NCI-H1436 treated with DMSO at 0.1 percent for 48 hours (cell line): ENCODE measurements around the gene ADGRL3.
A peak's percentile ranks its signal among the peaks of the same experiment; 100 is the strongest.

Source experiments
- DNase-seq: peaks from one replicate; lab custom pipeline; 2025; lab: John Stamatoyannopoulos, UW

Gene ADGRL3

DNA sequence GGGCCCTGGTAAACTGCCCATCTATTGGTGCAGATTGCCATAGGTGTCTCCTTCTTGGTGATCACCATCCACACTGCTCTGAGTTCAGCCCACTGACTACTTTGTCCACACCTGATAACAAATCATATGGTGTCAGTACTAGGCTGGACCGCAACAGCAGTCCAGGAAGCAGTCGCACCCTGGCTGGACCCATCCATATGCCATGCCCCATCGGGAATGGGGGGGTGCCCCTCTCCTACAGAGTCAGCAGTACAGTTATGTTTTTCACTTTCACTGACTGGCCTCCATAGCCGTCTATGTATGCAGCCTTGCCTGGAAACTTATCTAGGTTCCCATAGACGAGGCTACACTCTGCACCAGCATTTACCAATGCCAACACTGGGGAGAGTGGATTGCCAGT is 226.1 kb downstream of the ADGRL3 start:
- no peak for DNase-seq

DNA sequence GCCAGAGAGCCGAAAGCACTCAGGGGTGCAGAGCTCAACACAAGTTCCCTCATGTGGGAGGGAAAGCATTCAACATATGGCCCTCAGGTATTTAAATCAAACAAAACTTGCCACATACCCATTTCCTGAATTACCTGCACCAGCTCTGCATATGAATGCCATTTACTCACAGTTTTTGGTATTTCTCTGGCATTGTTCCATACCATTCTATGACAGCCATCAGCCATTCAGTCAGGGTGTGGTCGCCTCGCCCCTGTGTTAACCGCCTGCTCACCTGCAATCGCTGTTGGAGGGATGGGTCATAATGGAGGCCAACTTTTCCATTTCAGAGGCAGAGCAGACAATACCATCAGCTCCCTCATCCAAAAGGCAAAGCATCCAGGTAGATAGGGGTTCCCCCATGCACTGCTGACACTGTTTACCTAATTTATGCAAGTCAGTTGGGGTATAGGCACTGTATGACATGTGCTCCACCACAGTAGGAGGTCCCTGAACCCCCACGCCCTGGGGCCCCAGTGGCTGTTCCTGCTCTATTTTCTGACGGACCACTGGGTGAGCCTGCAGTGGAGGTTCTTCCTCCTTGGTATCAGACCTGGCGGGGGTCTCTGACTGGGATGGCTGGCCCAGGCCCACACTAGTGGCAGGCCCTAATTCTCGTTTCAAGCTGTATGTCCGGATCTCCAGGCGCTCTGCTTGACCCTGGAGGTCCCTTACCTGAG is 227.1 kb downstream of the ADGRL3 start:
- DNase-seq, result no peak

DNA sequence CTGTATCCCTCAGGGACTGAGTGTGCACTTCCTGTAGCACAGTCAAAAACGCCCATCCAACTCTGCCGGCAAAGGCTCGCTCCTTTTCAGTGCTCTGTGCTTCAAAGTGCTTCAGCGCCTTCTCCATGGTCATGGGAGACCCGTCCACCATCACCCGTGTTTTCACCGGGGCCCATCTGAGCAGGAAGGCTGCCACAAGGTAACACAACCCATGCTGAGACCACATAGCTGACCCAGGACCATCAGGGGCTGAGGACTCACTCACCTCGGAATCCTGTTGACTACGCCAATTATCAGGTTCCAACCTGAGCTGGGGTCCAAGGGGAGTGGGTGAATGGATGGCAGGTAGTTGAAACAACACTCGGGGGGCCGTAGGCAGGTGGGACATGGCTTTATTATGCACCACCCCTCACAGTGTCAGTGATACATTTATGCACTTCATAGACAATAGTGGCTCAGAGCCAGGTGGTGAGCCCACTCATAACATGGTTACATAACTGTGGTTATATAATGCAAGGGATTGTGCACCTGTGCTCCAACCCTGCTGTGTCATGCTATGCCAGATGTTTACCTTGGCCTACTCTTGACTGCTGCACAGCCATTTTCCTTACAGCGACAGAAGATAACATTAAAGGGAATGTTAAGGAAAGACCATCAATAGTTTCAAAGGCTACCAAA is 227.8 kb downstream of the ADGRL3 start:
- DNase-seq, result no peak

DNA sequence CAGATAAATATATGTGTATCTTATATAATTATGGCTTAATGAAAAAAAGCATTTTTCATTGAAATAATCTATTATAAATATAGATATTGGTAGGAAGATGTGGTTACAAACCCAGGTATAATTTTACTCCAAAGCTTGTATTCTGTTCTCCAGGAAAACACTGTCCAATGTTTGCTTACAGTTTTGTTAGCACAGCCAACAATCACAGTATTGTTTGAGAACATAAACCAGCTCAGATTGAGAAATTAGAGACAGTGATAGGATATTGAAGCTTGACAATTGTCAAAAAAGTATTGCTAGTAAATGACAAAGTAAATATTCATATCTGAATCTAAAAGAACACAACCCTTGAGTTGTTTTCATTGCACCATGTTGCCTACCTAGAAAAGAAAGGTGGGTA is 228.8 kb downstream of the ADGRL3 start:
- DNase-seq, result no peak

DNA sequence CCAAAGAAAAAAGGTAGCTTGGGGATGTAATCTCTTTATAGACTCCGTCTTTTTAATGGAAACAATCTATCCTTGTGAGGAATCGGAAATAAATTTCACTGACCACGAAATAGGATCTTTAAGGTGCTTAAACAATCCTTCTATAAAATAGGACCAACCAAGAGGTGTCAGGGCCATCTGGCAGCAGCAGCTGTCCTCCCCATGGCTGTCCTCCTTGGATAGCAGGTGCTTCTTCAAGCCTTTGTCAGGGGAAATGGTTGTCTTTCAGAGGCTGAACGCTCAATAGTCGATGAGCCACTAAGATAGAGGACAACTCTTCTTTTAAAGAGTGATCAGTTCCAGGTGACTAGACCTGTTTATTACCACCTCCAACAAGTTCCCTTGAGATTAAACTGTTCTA is 231.0 kb downstream of the ADGRL3 start:
- no peak for DNase-seq

DNA sequence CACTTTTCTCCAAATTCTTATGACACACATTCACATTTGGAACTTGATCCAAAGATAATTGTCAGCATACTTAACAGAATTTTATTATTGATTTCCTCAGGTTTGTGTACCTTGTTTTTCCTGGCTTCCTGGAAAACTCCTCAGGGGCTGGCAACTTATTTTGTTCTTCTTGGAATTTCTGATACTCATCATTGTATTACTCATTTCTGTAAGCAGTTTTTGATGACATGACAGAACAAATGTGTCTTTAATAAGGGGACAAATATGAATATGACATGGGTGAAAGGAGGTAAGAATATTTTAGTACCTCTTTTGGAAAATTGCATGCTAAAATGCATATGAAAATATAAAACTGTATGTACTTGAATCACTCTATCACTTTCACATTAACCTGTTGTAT is 237.8 kb downstream of the ADGRL3 start:
- no peak for DNase-seq

DNA sequence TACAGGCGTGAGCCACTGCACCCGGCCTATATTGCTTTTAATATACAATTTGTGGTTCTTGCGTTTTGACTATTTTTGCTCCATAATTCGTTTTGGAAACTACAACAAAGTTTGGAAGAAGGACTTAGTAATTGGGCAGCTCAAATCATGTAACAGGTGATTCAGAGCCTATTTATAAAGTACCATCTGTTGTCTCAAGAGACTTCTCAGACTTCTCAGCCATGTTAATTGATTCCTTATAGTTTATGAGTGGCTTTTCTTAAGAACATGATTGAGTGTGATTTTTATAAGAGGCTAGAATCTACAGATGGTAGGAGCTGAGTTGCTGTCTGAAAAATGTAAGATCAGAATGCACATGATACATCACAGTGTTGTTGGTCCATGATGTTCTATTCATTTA is 240.2 kb downstream of the ADGRL3 start:
- no peak for DNase-seq

DNA sequence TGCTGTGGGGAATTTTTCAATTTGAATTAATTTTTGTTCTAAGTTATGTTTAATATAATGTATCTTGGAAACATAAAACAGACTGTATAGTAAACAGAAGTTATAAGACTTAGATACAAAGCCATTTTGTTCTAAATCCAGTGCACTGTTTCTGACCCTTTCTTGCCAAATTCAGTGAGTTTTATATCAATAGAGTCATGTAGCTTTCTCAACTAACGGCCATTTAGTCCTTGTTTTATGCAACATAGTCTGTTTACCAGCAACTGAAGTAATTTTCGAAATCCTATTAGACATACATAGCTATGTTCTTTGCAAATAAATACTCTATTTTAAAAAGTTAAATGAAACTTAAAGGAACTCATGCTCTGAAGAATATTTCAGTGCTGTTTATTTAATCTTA is 242.8 kb downstream of the ADGRL3 start:
- DNase-seq, result no peak

DNA sequence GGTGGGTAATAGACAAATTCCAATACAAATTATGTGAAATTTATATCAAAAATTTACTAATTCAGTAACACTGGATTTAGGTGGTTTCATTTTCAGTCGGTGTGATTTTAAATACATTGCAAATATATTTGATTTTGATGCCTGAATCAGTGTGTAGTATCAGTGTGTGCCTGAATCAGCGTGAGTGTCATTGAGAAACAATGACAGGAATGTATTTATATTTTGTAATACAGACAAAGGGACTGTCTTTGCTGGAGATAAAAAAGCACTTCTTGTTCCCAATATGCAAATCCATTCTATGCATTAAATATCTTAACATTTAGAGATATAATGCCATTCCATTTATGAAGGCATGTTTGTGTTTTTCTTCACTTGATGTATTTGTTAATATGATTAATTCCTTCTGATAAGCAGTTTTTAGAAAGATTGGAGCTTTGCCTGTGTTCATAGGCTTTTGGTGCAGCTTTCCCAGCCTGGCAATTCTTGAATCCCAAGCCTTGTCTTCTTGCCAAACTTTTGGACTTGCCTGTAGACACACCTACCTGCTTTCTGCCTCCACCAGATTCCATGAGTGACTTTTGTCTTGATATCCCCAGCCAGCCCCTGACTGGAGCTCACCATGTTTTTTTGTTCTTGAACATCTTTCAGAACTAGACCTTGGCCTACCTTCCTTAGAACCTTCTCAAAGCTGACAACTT is 243.8 kb downstream of the ADGRL3 start:
- no peak for DNase-seq

DNA sequence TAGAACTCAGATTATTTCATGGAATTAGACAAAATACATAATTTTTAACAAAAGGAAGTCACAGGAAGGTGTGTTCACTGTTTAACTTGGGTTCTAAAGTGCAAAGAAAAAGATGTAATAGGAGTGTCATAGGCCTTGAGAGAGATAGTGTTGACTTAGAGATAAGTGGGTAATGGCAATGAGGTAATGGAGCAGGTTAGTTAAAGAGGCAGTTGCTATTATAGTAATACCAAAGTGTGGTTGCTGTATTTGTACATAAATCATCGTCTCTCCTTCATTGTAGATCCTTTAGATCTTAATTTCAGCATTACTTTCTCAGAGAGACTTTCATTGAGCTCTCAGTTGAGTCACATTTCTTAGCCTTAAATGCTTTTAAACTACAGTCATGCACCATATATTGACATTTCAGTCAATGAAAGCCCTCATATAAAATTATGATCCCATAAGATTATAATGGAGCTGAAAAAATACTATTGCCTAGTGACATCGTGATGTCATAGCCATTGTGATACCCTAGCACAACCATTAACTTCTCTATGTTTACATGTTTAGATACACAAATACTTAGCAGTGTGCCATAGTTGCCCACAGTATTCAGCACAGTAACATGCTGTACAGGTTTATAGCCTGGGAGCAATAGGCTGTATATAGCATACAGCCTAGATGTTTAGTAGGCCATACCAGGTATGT is 245.4 kb downstream of the ADGRL3 start:
- peak; percentile 88 for DNase-seq

DNA sequence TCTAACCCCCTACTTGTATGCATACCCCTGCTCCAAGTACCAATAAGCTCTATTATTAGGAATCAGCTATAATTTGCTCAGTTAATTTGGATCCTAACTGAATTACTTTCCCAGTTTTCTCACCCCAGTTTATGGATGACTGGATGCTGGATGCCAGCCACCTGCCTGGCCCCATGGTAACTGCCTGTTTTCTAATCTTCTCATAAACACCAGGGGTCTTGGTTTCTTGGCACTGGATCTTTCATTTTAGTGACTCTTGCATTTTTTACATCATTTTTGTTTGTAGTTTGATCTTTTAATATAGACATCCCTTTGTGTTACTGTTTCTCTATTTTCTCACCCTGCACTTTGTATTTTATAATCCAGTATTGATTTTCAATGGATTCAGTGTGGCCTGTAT is 246.8 kb downstream of the ADGRL3 start:
- no peak for DNase-seq

DNA sequence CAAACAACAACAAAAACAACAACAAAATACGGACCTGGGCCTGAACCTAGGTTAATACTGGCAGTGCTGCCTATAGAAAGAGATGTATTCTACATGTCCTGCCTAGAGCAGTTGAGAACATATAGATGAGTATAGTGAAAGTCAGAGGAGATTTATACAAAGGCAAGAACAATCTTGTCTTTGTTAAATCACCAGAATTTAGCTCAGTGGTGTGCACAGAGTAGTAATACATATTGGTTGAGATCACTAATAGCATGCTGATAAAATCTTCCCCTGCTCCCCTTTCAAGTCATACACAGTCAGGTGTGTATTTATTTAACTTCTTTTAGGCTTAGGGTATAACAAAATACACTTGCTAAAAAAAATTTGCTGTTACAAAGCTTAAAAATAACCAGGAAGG is 247.8 kb downstream of the ADGRL3 start:
- DNase-seq, result no peak

DNA sequence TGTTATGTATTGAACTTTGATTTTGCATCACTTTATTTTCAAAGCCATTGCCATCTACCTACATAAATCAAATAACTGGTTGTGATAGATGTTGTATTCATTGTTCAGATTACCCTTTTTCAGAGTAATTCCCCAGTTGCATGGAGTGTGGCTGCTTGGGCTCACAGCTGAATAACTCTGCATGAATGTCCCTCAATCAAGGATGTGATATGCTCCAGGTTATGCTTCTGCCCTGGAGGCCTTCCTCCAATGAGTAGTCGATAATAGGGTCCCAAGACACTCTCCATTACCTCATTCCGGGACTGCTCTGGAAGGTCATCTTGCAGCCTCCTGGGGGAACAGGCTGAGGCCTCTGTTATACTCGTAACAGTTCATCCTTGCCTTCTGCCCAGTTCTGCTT is 251.8 kb downstream of the ADGRL3 start:
- no peak for DNase-seq

DNA sequence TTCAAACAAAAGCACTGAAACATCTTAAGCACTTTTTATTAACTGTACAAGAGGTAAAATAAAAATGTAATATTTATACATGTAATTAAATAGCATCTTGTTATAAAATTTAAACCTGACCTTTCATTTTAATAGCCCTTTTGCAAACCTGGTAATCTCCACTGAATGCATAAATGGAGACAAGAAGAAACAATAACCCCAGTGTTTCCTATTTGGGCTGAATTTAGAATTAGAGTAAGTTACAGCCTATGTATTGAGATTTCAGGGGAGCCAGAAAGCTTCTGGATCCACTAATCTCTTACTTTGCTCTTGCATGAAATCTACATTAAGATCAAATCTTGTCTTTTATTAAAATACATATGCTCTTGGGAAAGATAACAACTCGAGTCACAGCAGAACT is 261.8 kb downstream of the ADGRL3 start:
- no peak for DNase-seq

DNA sequence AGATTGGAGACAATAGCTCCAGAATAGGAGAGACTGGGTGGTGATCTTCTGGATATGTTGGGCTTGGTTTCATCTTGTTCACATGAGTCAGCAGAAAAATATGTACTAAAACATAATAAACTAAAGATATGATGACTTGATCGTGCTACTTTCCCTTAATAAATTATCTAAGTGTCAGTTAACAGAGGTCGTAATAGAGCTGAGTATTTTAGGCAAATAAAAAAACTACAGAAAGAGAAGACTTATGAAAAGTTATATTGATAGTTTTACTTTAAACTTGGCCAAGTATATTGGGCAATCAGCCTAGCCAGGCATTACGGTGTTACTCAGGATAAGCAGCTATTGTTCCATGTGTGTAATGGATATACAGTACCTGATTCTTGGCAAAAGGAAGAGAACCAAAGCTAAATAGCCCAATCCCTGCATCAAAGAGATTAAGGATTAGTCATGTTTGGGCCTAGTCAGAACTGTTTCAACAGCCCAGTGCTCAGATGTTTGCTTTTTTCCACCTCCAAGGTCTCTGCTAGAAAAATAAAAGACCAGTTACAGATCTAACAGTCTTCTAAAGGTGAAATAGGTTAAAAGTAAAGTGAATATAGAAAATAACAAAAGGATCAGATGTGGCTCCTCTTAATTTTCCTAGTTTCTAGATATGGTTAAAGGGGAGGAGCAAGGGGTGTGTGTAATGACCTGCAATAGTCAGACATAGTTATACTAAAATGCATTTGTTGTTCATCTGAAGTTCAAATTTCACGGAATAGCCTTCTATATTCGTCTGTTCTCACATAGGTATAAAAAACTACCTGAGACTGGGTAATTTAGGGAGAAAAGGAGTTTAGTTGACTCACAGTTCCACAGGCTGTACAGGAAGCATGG is 262.6 kb downstream of the ADGRL3 start:
- no peak for DNase-seq

DNA sequence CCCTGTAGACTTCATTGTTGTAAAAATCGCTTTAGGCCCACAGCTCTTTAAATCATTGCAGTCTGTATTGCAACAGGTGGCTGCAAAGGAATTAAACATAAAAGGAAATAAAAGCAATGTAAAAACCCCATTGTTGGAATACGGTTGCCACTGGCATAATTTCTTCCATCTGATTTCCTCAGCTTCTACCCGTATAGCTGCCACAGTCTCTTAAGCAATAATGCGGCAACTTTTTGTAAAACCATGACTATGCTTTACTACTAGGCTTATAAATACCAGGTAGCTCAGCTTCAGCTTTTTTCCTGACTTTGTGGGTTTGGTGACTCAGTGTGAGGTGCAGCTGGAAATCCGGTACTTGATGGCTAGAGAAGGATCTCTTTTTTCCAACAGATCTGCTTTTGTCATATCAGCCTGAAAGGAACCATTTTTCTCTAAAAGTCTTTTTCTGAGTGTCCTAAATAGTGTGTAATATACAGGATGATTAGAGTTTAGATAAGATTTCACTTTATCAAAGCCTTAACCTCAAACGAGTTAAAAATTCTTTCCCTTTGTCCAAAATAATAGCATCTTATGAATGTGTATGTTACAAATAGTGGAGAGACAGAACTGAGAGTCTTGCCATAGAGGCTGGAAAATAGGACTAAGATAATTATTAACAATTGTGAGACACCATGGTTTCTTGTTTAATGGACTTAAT is 268.0 kb downstream of the ADGRL3 start:
- DNase-seq, result no peak

DNA sequence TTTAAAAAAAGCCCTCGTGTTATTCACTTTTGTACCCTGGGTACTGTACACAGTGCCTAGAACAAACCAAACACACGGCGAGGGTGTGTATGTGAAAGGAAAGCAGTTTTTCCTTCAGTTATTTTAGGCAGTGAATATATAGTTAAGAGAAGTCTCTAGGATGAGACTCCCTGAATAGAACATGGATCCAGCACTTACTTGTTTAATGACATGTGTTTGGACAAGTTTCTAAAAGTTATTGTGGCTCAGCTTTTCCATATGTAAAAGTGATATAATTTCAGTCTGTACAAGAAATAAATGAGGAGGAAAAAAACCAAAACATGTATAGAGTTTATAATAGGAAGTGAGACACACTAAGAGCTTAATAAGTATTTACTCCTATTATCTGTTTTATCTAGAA is 273.2 kb downstream of the ADGRL3 start:
- no peak for DNase-seq

DNA sequence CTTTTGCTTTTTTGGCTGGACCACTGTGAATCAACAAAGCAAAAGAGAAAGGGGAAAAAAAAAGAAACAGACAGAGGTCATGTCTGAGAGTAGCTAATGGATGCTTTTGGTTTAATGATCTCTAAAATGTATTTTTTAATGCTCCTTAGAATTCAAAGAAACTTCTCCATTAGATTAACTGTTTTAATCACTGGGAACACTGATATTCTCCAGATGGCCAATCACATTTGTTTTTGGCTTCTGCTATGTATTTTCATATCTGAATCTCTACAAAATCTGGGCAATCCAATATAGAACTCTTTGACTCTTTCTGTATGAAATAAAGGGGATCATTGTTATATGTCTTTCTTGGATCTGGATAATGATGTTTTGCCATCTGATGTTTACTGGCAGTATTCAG is 278.2 kb downstream of the ADGRL3 start:
- DNase-seq, result no peak

DNA sequence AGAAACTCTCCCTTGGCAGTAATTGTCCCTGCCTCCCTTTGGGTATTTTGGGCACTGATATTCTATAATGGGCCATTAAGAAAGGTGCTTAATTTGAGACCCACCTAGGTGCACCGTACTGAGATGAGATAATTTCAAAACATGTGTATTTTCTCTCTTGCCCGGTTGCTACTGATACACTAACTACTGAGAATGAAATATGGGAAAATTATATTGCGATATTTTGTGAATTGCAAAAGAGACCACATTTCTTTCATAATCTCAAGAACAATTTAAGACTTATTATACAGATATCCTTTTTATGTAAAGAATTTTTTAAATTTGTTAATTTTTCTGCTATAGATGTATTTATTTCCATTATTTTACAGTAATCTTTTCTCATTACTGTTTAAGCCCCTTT is 284.9 kb downstream of the ADGRL3 start:
- no peak for DNase-seq

DNA sequence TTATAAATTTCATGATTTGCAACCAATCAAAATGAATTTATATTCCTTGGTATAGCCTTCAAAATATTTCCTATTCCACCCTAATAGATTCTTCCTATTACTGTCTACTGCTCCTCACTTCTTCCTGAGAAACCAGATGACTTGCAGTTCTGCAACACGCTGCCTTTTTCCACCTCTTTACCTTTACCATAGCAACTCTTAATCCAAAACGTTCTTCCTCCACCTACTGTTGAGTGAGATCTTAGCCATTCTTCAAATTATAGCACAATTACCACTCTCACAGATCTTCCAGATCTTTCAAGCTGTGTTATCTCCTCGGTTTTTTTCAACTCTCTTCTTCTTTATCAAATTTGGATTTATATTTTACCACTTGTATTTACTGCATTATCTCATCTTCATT is 289.8 kb downstream of the ADGRL3 start:
- DNase-seq, result no peak

DNA sequence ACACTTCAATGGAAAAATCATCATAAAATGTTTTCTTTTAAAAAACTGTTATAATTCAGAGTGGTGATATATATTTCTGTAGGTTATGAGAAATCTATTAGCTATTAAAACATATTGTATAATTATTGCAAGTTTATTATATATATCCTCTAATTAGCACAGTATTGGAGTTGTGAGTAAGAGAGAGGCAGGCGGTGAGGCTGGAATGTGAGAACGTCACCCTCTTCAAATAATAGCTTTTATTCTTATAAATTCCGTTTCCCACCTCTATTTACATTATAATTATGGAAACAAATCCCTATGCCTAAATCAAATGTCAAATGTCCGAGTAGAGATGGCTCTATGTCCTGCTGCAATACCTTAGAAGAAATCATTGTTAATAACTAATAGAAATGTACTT is 292.9 kb downstream of the ADGRL3 start:
- no peak for DNase-seq
